Measurements from ENCODE around the gene LARGE1. TPM values are rescaled to one million over a fixed set of nuclear protein-coding genes. Genes with fewer than 3 reads are reported as not detected.

The LARGE1 gene
- total RNA-seq, 1 experiment from 2014 or later: 2.5 TPM

DNA sequence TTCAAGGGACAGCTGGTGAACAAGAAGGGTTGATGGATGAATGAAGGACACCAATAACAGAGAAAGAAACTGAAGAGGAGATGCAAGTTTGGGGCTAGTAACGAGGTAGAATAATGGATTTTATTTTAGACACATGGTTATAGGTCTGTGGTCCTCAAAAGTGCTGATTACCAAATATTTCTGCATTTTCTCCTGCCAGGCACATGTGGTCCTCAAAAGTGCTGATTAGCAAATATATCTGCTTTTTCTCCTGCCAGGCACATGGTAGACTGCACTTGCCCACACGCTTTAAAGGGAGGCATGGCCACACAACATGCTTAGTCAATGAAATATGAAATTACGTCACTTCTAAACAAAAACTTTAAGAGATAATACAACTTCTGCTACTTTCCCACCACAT, 489.0 kb downstream of the LARGE1 start:
- no peaks in the 10 kb centered on the region for H3K9me3 ChIP-seq (ENCODE audit: control insufficient read depth, insufficient read depth, low read depth, low read length)
- DNase-seq (ENCODE audit: low read depth, low spot score): no peak
- H3K4me3 ChIP-seq (ENCODE audit: low read depth in 2 of 2, low read length in 2 of 2): no peak overlapping the region
- ChIA-PET POLR2A (no interaction called here), CTCF (no interaction called here)
- ATAC-seq: no peak
- no peaks in the 10 kb centered on the region for H3K27me3 ChIP-seq (ENCODE audit: control insufficient read depth, insufficient read depth, low read length)
- no peaks in the 10 kb centered on the region for H3K36me3 ChIP-seq (ENCODE audit: control insufficient read depth, insufficient read depth, low read length)
- intact Hi-C loops (cut with micrococcal nuclease; ENCODE audit: unreplicated experiment) (no loop called here), in situ Hi-C loops (cut with HindIII; ENCODE audit: low pct_unique_long_range_greater_than_20kb, low sequenced_read_pairs) (no loop called here)
- TF ChIP-seq SIN3A (IDR thresholded peaks at IDR 0.05; ENCODE audit: borderline replicate concordance, insufficient read depth, low read depth, low read length) (no peak), POLR2AphosphoS5 (IDR thresholded peaks at IDR 0.05; ENCODE audit: low read depth, low read length) (no peak)
- TF ChIP-seq, protein P1, sequence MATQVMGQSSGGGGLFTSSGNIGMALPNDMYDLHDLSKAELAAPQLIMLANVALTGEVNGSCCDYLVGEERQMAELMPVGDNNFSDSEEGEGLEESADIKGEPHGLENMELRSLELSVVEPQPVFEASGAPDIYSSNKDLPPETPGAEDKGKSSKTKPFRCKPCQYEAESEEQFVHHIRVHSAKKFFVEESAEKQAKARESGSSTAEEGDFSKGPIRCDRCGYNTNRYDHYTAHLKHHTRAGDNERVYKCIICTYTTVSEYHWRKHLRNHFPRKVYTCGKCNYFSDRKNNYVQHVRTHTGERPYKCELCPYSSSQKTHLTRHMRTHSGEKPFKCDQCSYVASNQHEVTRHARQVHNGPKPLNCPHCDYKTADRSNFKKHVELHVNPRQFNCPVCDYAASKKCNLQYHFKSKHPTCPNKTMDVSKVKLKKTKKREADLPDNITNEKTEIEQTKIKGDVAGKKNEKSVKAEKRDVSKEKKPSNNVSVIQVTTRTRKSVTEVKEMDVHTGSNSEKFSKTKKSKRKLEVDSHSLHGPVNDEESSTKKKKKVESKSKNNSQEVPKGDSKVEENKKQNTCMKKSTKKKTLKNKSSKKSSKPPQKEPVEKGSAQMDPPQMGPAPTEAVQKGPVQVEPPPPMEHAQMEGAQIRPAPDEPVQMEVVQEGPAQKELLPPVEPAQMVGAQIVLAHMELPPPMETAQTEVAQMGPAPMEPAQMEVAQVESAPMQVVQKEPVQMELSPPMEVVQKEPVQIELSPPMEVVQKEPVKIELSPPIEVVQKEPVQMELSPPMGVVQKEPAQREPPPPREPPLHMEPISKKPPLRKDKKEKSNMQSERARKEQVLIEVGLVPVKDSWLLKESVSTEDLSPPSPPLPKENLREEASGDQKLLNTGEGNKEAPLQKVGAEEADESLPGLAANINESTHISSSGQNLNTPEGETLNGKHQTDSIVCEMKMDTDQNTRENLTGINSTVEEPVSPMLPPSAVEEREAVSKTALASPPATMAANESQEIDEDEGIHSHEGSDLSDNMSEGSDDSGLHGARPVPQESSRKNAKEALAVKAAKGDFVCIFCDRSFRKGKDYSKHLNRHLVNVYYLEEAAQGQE (IDR thresholded peaks at IDR 0.05; ENCODE audit: insufficient read depth in 1 of 2, low read depth in 2 of 2, low read length in 1 of 2): no peak
- no TSS peak for BruUV-seq (replicated peaks)
- H3K4me1 ChIP-seq (ENCODE audit: control insufficient read depth, insufficient read depth, low read length): no peaks in the 10 kb centered on the region
- no peak overlapping the region for H3K27ac ChIP-seq (ENCODE audit: low read length)

DNA sequence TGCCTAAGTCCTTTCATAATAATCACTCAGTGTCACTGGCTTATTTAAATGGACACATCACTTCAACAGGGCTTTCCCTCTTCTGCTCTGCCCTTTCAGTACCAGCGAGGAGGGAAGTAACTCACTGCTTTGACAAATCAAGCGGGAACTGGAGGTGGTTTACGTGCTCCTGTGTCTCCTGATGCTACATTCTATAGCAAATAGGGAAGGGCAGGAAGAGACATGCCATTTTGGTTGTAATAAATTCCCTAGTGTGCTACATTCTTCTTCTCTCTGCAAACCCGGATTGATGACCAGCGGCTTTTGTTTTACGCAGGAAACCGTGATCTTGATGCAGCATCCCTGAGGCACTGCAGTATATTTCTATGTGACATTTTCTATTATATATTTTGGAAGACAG, 491.0 kb downstream of the LARGE1 start:
- no peaks in the 10 kb centered on the region for H3K36me3 ChIP-seq (ENCODE audit: control insufficient read depth, insufficient read depth, low read length)
- H3K27me3 ChIP-seq (ENCODE audit: control insufficient read depth, insufficient read depth, low read length): no peaks in the 10 kb centered on the region
- H3K4me1 ChIP-seq (ENCODE audit: control insufficient read depth, insufficient read depth, low read length): no peaks in the 10 kb centered on the region
- ATAC-seq (no peak), DNase-seq (ENCODE audit: low read depth, low spot score) (no peak)
- H3K9me3 ChIP-seq (ENCODE audit: control insufficient read depth, insufficient read depth, low read depth, low read length): no peaks in the 10 kb centered on the region
- CTCF ChIA-PET: no interaction called here
- TF ChIP-seq SIN3A (IDR thresholded peaks at IDR 0.05; ENCODE audit: borderline replicate concordance, insufficient read depth, low read depth, low read length) (no peak), TCF7L2 (IDR thresholded peaks at IDR 0.05; ENCODE audit: low read depth, low read length) (no peak), POLR2AphosphoS5 (IDR thresholded peaks at IDR 0.05; ENCODE audit: low read depth, low read length) (no peak)
- TF ChIP-seq, protein P2, sequence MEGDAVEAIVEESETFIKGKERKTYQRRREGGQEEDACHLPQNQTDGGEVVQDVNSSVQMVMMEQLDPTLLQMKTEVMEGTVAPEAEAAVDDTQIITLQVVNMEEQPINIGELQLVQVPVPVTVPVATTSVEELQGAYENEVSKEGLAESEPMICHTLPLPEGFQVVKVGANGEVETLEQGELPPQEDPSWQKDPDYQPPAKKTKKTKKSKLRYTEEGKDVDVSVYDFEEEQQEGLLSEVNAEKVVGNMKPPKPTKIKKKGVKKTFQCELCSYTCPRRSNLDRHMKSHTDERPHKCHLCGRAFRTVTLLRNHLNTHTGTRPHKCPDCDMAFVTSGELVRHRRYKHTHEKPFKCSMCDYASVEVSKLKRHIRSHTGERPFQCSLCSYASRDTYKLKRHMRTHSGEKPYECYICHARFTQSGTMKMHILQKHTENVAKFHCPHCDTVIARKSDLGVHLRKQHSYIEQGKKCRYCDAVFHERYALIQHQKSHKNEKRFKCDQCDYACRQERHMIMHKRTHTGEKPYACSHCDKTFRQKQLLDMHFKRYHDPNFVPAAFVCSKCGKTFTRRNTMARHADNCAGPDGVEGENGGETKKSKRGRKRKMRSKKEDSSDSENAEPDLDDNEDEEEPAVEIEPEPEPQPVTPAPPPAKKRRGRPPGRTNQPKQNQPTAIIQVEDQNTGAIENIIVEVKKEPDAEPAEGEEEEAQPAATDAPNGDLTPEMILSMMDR (IDR thresholded peaks at IDR 0.05): no peak
- TF ChIP-seq, protein P1 (IDR thresholded peaks at IDR 0.05; ENCODE audit: insufficient read depth in 1 of 2, low read depth in 2 of 2, low read length in 1 of 2): no peak
- in situ Hi-C loops (cut with HindIII; ENCODE audit: low pct_unique_long_range_greater_than_20kb, low sequenced_read_pairs) (no loop called here), intact Hi-C loops (cut with micrococcal nuclease; ENCODE audit: unreplicated experiment) (no loop called here)
- no TSS peak for BruUV-seq (replicated peaks)
- H3K4me3 ChIP-seq (ENCODE audit: low read depth in 2 of 2, low read length in 2 of 2): no peak overlapping the region
- H3K27ac ChIP-seq (ENCODE audit: low read length): no peak overlapping the region
- POLR2A ChIA-PET: no interaction called here

All from Panc1 (cell line).